ENCODE data around the gene MCTP1. TPM values are rescaled to one million over a fixed set of nuclear protein-coding genes. Genes with fewer than 3 reads are reported as not detected.

MCTP1 gene
- total and polyA plus RNA-seq, 2 experiments from 2014 or later = 1.3 to 5.7 TPM

DNA sequence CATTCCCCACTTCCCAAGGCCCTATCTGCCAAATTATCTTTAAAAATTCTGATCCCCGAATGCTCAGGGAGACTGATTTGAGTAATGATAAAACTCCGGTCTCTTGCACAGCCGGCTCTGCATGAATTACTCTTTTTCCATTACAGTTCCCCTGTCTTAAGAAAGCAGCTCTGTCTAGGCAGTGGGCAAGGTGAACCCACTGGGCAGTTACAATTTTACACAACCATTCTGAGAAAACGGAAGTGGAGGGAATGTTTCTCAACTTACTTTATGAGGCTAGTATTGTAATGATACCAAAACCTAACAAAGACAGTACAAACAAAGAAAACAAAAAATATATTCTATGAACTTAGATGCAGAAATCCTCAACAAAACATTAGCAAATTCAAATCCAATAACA, 100.0 kb downstream of the MCTP1 start:
- Histone ChIP-seq H3K9me2 (replicated peaks; ENCODE audit: insufficient read depth) (no peaks in the 10 kb centered on the region), H3K4me3 (no peak overlapping the region), H3K4me1 (ENCODE audit: insufficient read depth) (no peaks in the 10 kb centered on the region), H4K20me1 (ENCODE audit: insufficient read depth, poor library complexity, severe bottlenecking) (no peaks in the 10 kb centered on the region), H3K27ac (no peak overlapping the region), H3K27me3 (no peaks in the 10 kb centered on the region), H3K79me2 (no peaks in the 10 kb centered on the region), H3K36me3 (replicated peaks; ENCODE audit: insufficient read depth, low read depth) (no peaks in the 10 kb centered on the region), H3K9me3 (ENCODE audit: low read depth) (no peaks in the 10 kb centered on the region), H2AFZ (no peak overlapping the region), H3K4me2 (no peak overlapping the region)
- no peak for DNase-seq (ENCODE audit: low spot score)
- TF ChIP-seq EZH2 (IDR thresholded peaks at IDR 0.05; ENCODE audit: borderline replicate concordance) (no peak), EZH2phosphoT487 (IDR thresholded peaks at IDR 0.05; ENCODE audit: low read depth, severe bottlenecking, unreplicated experiment) (no peak)
- 80% methylated on average over 4 of the region's 4 CpGs for WGBS (ENCODE audit: low lambda C conversion rate, missing lambda C conversion rate)

DNA sequence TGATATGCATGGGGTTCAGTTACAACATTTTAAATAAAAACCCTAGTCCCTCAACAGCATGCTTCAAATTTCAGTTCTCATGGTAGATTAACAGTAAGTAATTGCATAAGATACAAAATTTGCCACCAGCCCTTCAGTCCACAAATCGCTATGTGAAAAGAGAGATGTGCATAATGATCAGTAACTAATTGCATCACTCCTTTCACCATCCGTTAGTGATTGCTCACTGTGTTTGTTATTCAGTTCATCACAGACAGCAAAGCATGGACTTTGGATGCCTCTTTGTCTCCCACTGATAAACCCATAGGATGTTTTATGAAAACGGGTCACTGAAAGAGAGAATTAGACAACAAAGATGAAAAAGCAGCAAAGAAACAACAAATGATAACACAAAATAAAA, 103.2 kb downstream of the MCTP1 start:
- Histone ChIP-seq H3K36me3 (replicated peaks; ENCODE audit: insufficient read depth, low read depth) (no peaks in the 10 kb centered on the region), H2AFZ (no peak overlapping the region), H4K20me1 (ENCODE audit: insufficient read depth, poor library complexity, severe bottlenecking) (no peaks in the 10 kb centered on the region), H3K9me3 (ENCODE audit: low read depth) (no peaks in the 10 kb centered on the region), H3K9me2 (replicated peaks; ENCODE audit: insufficient read depth) (no peaks in the 10 kb centered on the region), H3K4me3 (no peak overlapping the region), H3K27me3 (no peaks in the 10 kb centered on the region), H3K4me2 (no peak overlapping the region), H3K4me1 (ENCODE audit: insufficient read depth) (no peaks in the 10 kb centered on the region), H3K27ac (no peak overlapping the region), H3K79me2 (no peaks in the 10 kb centered on the region)
- no peak for DNase-seq (ENCODE audit: low spot score)
- WGBS (ENCODE audit: low lambda C conversion rate, missing lambda C conversion rate) = 60% methylated on average over 3 of the region's 3 CpGs
- no peak for TF ChIP-seq EZH2 (IDR thresholded peaks at IDR 0.05; ENCODE audit: borderline replicate concordance)
- TF ChIP-seq, protein P1, sequence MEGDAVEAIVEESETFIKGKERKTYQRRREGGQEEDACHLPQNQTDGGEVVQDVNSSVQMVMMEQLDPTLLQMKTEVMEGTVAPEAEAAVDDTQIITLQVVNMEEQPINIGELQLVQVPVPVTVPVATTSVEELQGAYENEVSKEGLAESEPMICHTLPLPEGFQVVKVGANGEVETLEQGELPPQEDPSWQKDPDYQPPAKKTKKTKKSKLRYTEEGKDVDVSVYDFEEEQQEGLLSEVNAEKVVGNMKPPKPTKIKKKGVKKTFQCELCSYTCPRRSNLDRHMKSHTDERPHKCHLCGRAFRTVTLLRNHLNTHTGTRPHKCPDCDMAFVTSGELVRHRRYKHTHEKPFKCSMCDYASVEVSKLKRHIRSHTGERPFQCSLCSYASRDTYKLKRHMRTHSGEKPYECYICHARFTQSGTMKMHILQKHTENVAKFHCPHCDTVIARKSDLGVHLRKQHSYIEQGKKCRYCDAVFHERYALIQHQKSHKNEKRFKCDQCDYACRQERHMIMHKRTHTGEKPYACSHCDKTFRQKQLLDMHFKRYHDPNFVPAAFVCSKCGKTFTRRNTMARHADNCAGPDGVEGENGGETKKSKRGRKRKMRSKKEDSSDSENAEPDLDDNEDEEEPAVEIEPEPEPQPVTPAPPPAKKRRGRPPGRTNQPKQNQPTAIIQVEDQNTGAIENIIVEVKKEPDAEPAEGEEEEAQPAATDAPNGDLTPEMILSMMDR (IDR thresholded peaks at IDR 0.05; ENCODE audit: poor library complexity) = no peak
- TF ChIP-seq EZH2phosphoT487 (IDR thresholded peaks at IDR 0.05; ENCODE audit: low read depth, severe bottlenecking, unreplicated experiment) = no peak

DNA sequence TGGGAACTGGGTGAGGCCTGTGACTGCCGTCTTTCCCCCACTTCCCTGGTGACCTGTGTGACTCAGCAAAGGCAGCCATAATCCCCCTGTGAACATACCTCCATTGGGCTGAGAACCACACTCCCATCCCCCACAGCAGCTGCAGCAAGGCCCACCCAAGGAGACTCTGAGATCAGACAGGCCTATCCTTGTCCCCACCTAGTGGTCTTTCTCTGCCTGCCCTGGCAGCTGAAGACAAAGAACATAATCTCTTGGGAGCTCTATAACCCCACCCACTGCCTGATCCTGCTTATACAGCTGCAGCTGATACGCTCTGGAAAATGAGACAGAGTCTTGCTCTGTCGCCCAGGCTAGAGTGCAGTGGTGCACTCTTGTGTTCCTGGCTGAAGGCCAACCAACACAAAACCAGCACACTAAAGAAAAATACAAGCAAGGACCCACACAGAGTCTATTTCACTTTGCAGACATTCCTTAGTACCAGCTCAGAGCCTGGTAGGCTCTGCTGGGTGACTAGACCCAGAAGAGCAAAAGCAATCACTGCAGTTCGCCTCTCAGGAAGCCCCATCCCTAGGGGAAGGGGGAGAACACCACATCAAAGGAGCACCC, 106.7 kb downstream of the MCTP1 start:
- peak; percentile 36 for DNase-seq (ENCODE audit: low spot score)
- H3K4me1 ChIP-seq (ENCODE audit: insufficient read depth) = no peaks in the 10 kb centered on the region
- WGBS (ENCODE audit: low lambda C conversion rate, missing lambda C conversion rate) = 38% methylated on average over 4 of the region's 4 CpGs
- H3K9me3 ChIP-seq (ENCODE audit: low read depth) = no peaks in the 10 kb centered on the region
- H3K27ac ChIP-seq = no peak overlapping the region
- H4K20me1 ChIP-seq (ENCODE audit: insufficient read depth, poor library complexity, severe bottlenecking) = no peaks in the 10 kb centered on the region
- no peaks in the 10 kb centered on the region for H3K79me2 ChIP-seq
- TF ChIP-seq, protein P1 (IDR thresholded peaks at IDR 0.05; ENCODE audit: poor library complexity) = peak; percentile 24
- TF ChIP-seq EZH2phosphoT487 (IDR thresholded peaks at IDR 0.05; ENCODE audit: low read depth, severe bottlenecking, unreplicated experiment) = no peak
- no peak overlapping the region for H3K4me2 ChIP-seq
- H3K36me3 ChIP-seq (replicated peaks; ENCODE audit: insufficient read depth, low read depth) = no peaks in the 10 kb centered on the region
- H3K4me3 ChIP-seq = no peak overlapping the region
- no peaks in the 10 kb centered on the region for H3K9me2 ChIP-seq (replicated peaks; ENCODE audit: insufficient read depth)
- no peak overlapping the region for H2AFZ ChIP-seq
- no peaks in the 10 kb centered on the region for H3K27me3 ChIP-seq

DNA sequence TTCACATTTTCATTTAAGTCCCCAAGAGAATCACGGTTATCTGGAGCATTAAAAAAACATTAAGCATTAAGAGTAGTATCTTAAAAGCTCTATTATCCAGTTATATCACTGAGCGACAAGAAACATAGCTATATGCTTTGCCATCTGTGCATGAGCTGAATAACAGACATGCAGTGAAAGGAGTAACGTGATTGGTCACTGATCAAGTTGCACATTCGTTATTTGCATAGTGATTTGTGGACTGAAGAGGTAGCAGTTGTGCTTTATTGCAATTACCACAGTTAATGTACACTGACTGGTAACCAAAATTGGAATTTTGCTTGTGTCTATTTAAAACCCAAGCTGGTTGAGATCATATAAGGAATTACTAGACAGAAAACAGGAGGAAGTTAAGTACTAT, 107.4 kb downstream of the MCTP1 start:
- Histone ChIP-seq H3K27me3 (no peaks in the 10 kb centered on the region), H3K9me2 (replicated peaks; ENCODE audit: insufficient read depth) (no peaks in the 10 kb centered on the region), H2AFZ (no peak overlapping the region), H3K27ac (no peak overlapping the region), H3K79me2 (no peaks in the 10 kb centered on the region), H4K20me1 (ENCODE audit: insufficient read depth, poor library complexity, severe bottlenecking) (no peaks in the 10 kb centered on the region), H3K36me3 (replicated peaks; ENCODE audit: insufficient read depth, low read depth) (no peaks in the 10 kb centered on the region), H3K4me1 (ENCODE audit: insufficient read depth) (no peaks in the 10 kb centered on the region), H3K9me3 (ENCODE audit: low read depth) (no peaks in the 10 kb centered on the region), H3K4me3 (no peak overlapping the region), H3K4me2 (no peak overlapping the region)
- 90% methylated on average over 4 of the region's 4 CpGs for WGBS (ENCODE audit: low lambda C conversion rate, missing lambda C conversion rate)
- no peak for DNase-seq (ENCODE audit: low spot score)
- TF ChIP-seq EZH2phosphoT487 (IDR thresholded peaks at IDR 0.05; ENCODE audit: low read depth, severe bottlenecking, unreplicated experiment) (no peak), EZH2 (IDR thresholded peaks at IDR 0.05; ENCODE audit: borderline replicate concordance) (no peak)
- TF ChIP-seq, protein P1 (IDR thresholded peaks at IDR 0.05; ENCODE audit: poor library complexity) = no peak

Measured in hepatocyte (in vitro differentiated cells).